Activated naive CD4-positive, alpha-beta T cell treated with anti-CD3 and anti-CD28 coated beads, Interleukin-2, amount 50 U/mL, for 24 hours (primary cell): ENCODE data around the gene DKK3.

Experiments
- H3K27ac Mint-ChIP-seq: one replicate; pipeline ENCODE4 v1.8.0; 2021; ENCODE audit warnings: mild to moderate bottlenecking, mixed read lengths
- H3K27me3 Mint-ChIP-seq: one replicate; pipeline ENCODE4 v1.8.0; 2021; ENCODE audit warnings: mixed read lengths
- H3K36me3 Mint-ChIP-seq: one replicate; pipeline ENCODE4 v1.8.0; 2021; ENCODE audit warnings: mixed read lengths
- H3K4me1 Mint-ChIP-seq: one replicate; pipeline ENCODE4 v1.8.0; 2021; ENCODE audit warnings: mixed read lengths
- H3K4me3 Mint-ChIP-seq: one replicate; pipeline ENCODE4 v1.8.0; 2021; ENCODE audit warnings: mild to moderate bottlenecking, mixed read lengths
- H3K9me3 Mint-ChIP-seq: one replicate; pipeline ENCODE4 v1.8.0; 2021; ENCODE audit warnings: mixed read lengths

The DKK3 gene

GRCh38 chr11:12007769-12008737, at the start of gene DKK3:
DKK3 (minus strand) TSS chr11:12008626; CDS start chr11:12008582, 44 bp downstream.
- peaks cover 13% of the 10 kb centered on the region for H3K4me1 Mint-ChIP-seq
- H3K27me3 Mint-ChIP-seq, result peaks cover 64% of the 10 kb centered on the region
- no peaks in the 10 kb centered on the region for H3K9me3 Mint-ChIP-seq
- no peaks in the 10 kb centered on the region for H3K36me3 Mint-ChIP-seq
- H3K4me3 Mint-ChIP-seq, result peak within 1 kb of the TSS; percentile 79
- H3K27ac Mint-ChIP-seq, result peak within 1 kb of the TSS; percentile 24

GRCh38 chr11:12057299-12057980, 49.0 kb upstream of the DKK3 start:
- Mint-ChIP-seq H3K27me3 (no peaks in the 10 kb centered on the region), H3K9me3 (no peaks in the 10 kb centered on the region), H3K4me1 (no peaks in the 10 kb centered on the region), H3K4me3 (no peak overlapping the region), H3K36me3 (no peaks in the 10 kb centered on the region), H3K27ac (no peak overlapping the region)

GRCh38 chr11:12056119-12056518, 47.7 kb upstream of the DKK3 start:
- no peak overlapping the region for H3K27ac Mint-ChIP-seq
- H3K4me1 Mint-ChIP-seq, result no peaks in the 10 kb centered on the region
- H3K27me3 Mint-ChIP-seq, result no peaks in the 10 kb centered on the region
- no peaks in the 10 kb centered on the region for H3K9me3 Mint-ChIP-seq
- no peak overlapping the region for H3K4me3 Mint-ChIP-seq
- H3K36me3 Mint-ChIP-seq, result no peaks in the 10 kb centered on the region

- no peaks in the 10 kb centered on the region for H3K36me3 Mint-ChIP-seq
These were observed 45.4 kb upstream of the DKK3 start for GRCh38 chr11:12053606-12054361.

GRCh38 chr11:12052676-12053605, 44.5 kb upstream of the DKK3 start:
- Mint-ChIP-seq H3K27ac (no peak overlapping the region), H3K4me1 (no peaks in the 10 kb centered on the region), H3K27me3 (no peaks in the 10 kb centered on the region), H3K9me3 (no peaks in the 10 kb centered on the region), H3K4me3 (no peak overlapping the region), H3K36me3 (no peaks in the 10 kb centered on the region)

More at GRCh38 chr11:12053606-12054361, 45.4 kb upstream of the DKK3 start:
- H3K4me3 Mint-ChIP-seq, result no peak overlapping the region
- H3K27ac Mint-ChIP-seq, result no peak overlapping the region
- H3K27me3 Mint-ChIP-seq, result no peaks in the 10 kb centered on the region
- H3K4me1 Mint-ChIP-seq, result no peaks in the 10 kb centered on the region
- H3K9me3 Mint-ChIP-seq, result no peaks in the 10 kb centered on the region

- Mint-ChIP-seq H3K9me3 (no peaks in the 10 kb centered on the region), H3K4me3 (no peak overlapping the region), H3K27me3 (no peaks in the 10 kb centered on the region), H3K27ac (no peak overlapping the region), H3K4me1 (peaks cover 3% of the 10 kb centered on the region), H3K36me3 (no peaks in the 10 kb centered on the region)
These were observed 42.8 kb upstream of the DKK3 start for GRCh38 chr11:12051287-12051662.

- Mint-ChIP-seq H3K27me3 (no peaks in the 10 kb centered on the region), H3K4me1 (peaks cover 3% of the 10 kb centered on the region), H3K9me3 (no peaks in the 10 kb centered on the region), H3K27ac (no peak overlapping the region), H3K4me3 (no peak overlapping the region), H3K36me3 (no peaks in the 10 kb centered on the region)
These were observed 42.3 kb upstream of the DKK3 start for GRCh38 chr11:12050470-12051286.

GRCh38 chr11:12048936-12049790, 40.7 kb upstream of the DKK3 start:
- no peak overlapping the region for H3K27ac Mint-ChIP-seq
- H3K9me3 Mint-ChIP-seq, result no peaks in the 10 kb centered on the region
- H3K4me3 Mint-ChIP-seq, result no peak overlapping the region
- peaks cover 3% of the 10 kb centered on the region for H3K4me1 Mint-ChIP-seq
- H3K27me3 Mint-ChIP-seq, result no peaks in the 10 kb centered on the region
- no peaks in the 10 kb centered on the region for H3K36me3 Mint-ChIP-seq

GRCh38 chr11:12046636-12047236, 38.3 kb upstream of the DKK3 start:
- Mint-ChIP-seq H3K9me3 (no peaks in the 10 kb centered on the region), H3K4me1 (peaks cover 3% of the 10 kb centered on the region), H3K27me3 (no peaks in the 10 kb centered on the region), H3K4me3 (no peak overlapping the region), H3K36me3 (no peaks in the 10 kb centered on the region), H3K27ac (no peak overlapping the region)

- H3K27ac Mint-ChIP-seq, result no peak overlapping the region
- no peaks in the 10 kb centered on the region for H3K9me3 Mint-ChIP-seq
- H3K4me3 Mint-ChIP-seq, result no peak overlapping the region
- H3K4me1 Mint-ChIP-seq, result peaks cover 3% of the 10 kb centered on the region
- H3K36me3 Mint-ChIP-seq, result no peaks in the 10 kb centered on the region
- no peaks in the 10 kb centered on the region for H3K27me3 Mint-ChIP-seq
These were observed 37.6 kb upstream of the DKK3 start for GRCh38 chr11:12045914-12046635.

GRCh38 chr11:12044799-12045198, 36.4 kb upstream of the DKK3 start:
- Mint-ChIP-seq H3K27ac (no peak overlapping the region), H3K36me3 (no peaks in the 10 kb centered on the region)

GRCh38 chr11:12043959-12044791, 35.7 kb upstream of the DKK3 start:
- H3K27ac Mint-ChIP-seq, result no peak overlapping the region
- no peaks in the 10 kb centered on the region for H3K9me3 Mint-ChIP-seq
- H3K4me1 Mint-ChIP-seq, result peaks cover 3% of the 10 kb centered on the region
- no peak overlapping the region for H3K4me3 Mint-ChIP-seq
- H3K27me3 Mint-ChIP-seq, result no peaks in the 10 kb centered on the region
- no peaks in the 10 kb centered on the region for H3K36me3 Mint-ChIP-seq

More at GRCh38 chr11:12044799-12045198, 36.4 kb upstream of the DKK3 start:
- no peaks in the 10 kb centered on the region for H3K27me3 Mint-ChIP-seq
- peaks cover 3% of the 10 kb centered on the region for H3K4me1 Mint-ChIP-seq
- no peaks in the 10 kb centered on the region for H3K9me3 Mint-ChIP-seq
- H3K4me3 Mint-ChIP-seq, result no peak overlapping the region
